IMR-90 (cell line): Measurements from ENCODE around the gene SORCS1. TPM values are rescaled to one million over a fixed set of nuclear protein-coding genes. Genes with fewer than 3 reads are reported as not detected.

Experiments used
- ATAC-seq: fragments of 200-7000 bp; cut with Tn5 transposase; 2 replicates; pipeline ENCODE4 v1.9.1; 2020; ENCODE audit warnings: low read depth, mild to moderate bottlenecking, moderate library complexity
- BruUV-seq: library from RNA; stranded (reverse); fragments of 400-500 nt; replicated peaks from 2 replicates; lab custom pipeline; 2021; lab: Mats Ljungman, UMichigan
- CTCF ChIA-PET: fragments of 300-600 bp; formaldehyde crosslinking; extraction: SDS; loops from one replicate; lab custom pipeline; 2021; ENCODE audit warnings: antibody characterized with exemption; lab: Yijun Ruan, JAX
- POLR2A ChIA-PET: fragments of 300-600 bp; sonication (Branson Sonifier 250); formaldehyde crosslinking; loops from one replicate; lab custom pipeline; 2022; ENCODE audit warnings: antibody characterized with exemption; ENCODE audit not compliant: unreplicated experiment; lab: Charles Lee
- DNase-seq: peaks from one replicate; pipeline ENCODE4 v3.0.0; 2013
- H2AFZ ChIP-seq: replicated peaks from 2 replicates; pipeline ENCODE3; 2013; ENCODE audit warnings: low read length, mild to moderate bottlenecking; ENCODE audit not compliant: poor library complexity
- H2AK5ac ChIP-seq: 2 replicates; pipeline ENCODE4 v1.6.1; 2013; ENCODE audit warnings: low read depth, low read length, inconsistent platforms
- H2AK9ac ChIP-seq: replicated peaks from 2 replicates; pipeline ENCODE3; 2013; ENCODE audit warnings: mild to moderate bottlenecking, low read depth, low read length, moderate library complexity; ENCODE audit not compliant: poor library complexity
- H2BK120ac ChIP-seq: 2 replicates; pipeline ENCODE4 v1.6.1; 2013; ENCODE audit warnings: low read depth, low read length, inconsistent platforms
- H2BK15ac ChIP-seq: 3 replicates; pipeline ENCODE4 v1.6.1; 2013; ENCODE audit warnings: low read depth, low read length, inconsistent platforms
- H2BK20ac ChIP-seq: 2 replicates; pipeline ENCODE4 v1.6.1; 2013; ENCODE audit warnings: low read depth, mild to moderate bottlenecking, inconsistent platforms, low read length, moderate library complexity
- H2BK5ac ChIP-seq: 2 replicates; pipeline ENCODE4 v1.6.1; 2013; ENCODE audit warnings: mild to moderate bottlenecking, low read depth, low read length, inconsistent platforms; ENCODE audit not compliant: poor library complexity, severe bottlenecking
- H3K14ac ChIP-seq: replicated peaks from 2 replicates; pipeline ENCODE4 v1.6.1; 2013; ENCODE audit warnings: low read depth, low read length, inconsistent platforms
- H3K18ac ChIP-seq: 2 replicates; pipeline ENCODE4 v1.6.1; 2013; ENCODE audit warnings: low read depth, low read length, control low read depth
- H3K23ac ChIP-seq: 2 replicates; pipeline ENCODE4 v1.6.1; 2013; ENCODE audit warnings: low read depth, low read length, inconsistent platforms
- H3K27ac ChIP-seq: 2 replicates; pipeline ENCODE4 v1.5.1; 2013; ENCODE audit warnings: mild to moderate bottlenecking, control low read depth, low read length; ENCODE audit not compliant: insufficient read depth
- H3K27me3 ChIP-seq: 2 replicates; pipeline ENCODE4 v1.6.1; 2013; ENCODE audit warnings: low read length; ENCODE audit not compliant: control insufficient read depth, insufficient read depth
- H3K36me3 ChIP-seq: 2 replicates; pipeline ENCODE4 v1.6.1; 2013; ENCODE audit warnings: low read length, mixed read lengths; ENCODE audit not compliant: control insufficient read depth, insufficient read depth
- H3K4ac ChIP-seq: 2 replicates; pipeline ENCODE4 v1.6.1; 2013; ENCODE audit warnings: low read depth, low read length, inconsistent platforms
- H3K4me1 ChIP-seq: 2 replicates; pipeline ENCODE4 v1.6.1; 2013; ENCODE audit warnings: low read length, mixed read lengths; ENCODE audit not compliant: control insufficient read depth, insufficient read depth
- H3K4me2 ChIP-seq: 2 replicates; pipeline ENCODE4 v1.6.1; 2013; ENCODE audit warnings: low read depth, mild to moderate bottlenecking, control low read depth, low read length, moderate library complexity
- H3K4me3 ChIP-seq: 2 replicates; pipeline ENCODE4 v1.5.1; 2013; ENCODE audit warnings: low read depth, mild to moderate bottlenecking, control low read depth, low read length, moderate library complexity; ENCODE audit not compliant: insufficient read depth
- H3K56ac ChIP-seq: 2 replicates; pipeline ENCODE4 v1.6.1; 2013; ENCODE audit warnings: low read length, inconsistent platforms; ENCODE audit not compliant: insufficient read depth; ENCODE audit errors: extremely low read depth
- H3K79me1 ChIP-seq, 2 experiments: 2 replicates each; pipeline ENCODE4 v1.6.1; 2013; ENCODE audit warnings: low read length in 2 of 2, inconsistent platforms in 1 of 2, low read depth in 1 of 2
- H3K9ac ChIP-seq: 2 replicates; pipeline ENCODE4 v1.6.1; 2013; ENCODE audit warnings: low read depth, low read length, control low read depth
- H3K9me1 ChIP-seq: 2 replicates; pipeline ENCODE4 v1.6.1; 2013; ENCODE audit warnings: low read length, inconsistent platforms; ENCODE audit not compliant: insufficient read depth
- H3K9me3 ChIP-seq: 2 replicates; pipeline ENCODE4 v1.6.1; 2013; ENCODE audit warnings: low read length; ENCODE audit not compliant: control insufficient read depth, insufficient read depth
- H4K20me1 ChIP-seq: 2 replicates; pipeline ENCODE4 v1.6.1; 2013; ENCODE audit warnings: low read length, inconsistent platforms; ENCODE audit not compliant: insufficient read depth
- H4K5ac ChIP-seq: 2 replicates; pipeline ENCODE4 v1.6.1; 2013; ENCODE audit warnings: mild to moderate bottlenecking, low read depth, low read length, control low read depth
- H4K8ac ChIP-seq, 2 experiments: 2 replicates each; pipeline ENCODE4 v1.6.1; 2013; ENCODE audit warnings: low read depth in 2 of 2, low read length in 2 of 2, control low read depth in 1 of 2, inconsistent platforms in 1 of 2
- H4K91ac ChIP-seq: 2 replicates; pipeline ENCODE4 v1.6.1; 2013; ENCODE audit warnings: low read depth, low read length, inconsistent platforms; ENCODE audit not compliant: insufficient read depth
- BHLHE40 ChIP-seq: fragments of 150-350 bp; IDR thresholded peaks from 2 replicates; pipeline ENCODE4 v1.6.1; 2016; ENCODE audit warnings: mild to moderate bottlenecking, low read depth, low read length
- CEBPB ChIP-seq: IDR thresholded peaks from 2 replicates; pipeline ENCODE4 v1.6.1; 2012; ENCODE audit warnings: low read depth, low read length, improper control_type of control experiment
- CHD1 ChIP-seq: IDR thresholded peaks from 2 replicates; pipeline ENCODE4 v1.6.1; 2012; ENCODE audit warnings: low read depth, low read length, improper control_type of control experiment
- CTCF ChIP-seq: conservative IDR thresholded peaks from 2 replicates; pipeline ENCODE4 v1.5.1; 2012; ENCODE audit warnings: mild to moderate bottlenecking, low read depth, low read length, improper control_type of control experiment
- ELK1 ChIP-seq: fragments of 150-350 bp; IDR thresholded peaks from 2 replicates; pipeline ENCODE4 v1.6.1; 2016; ENCODE audit warnings: low read depth, mild to moderate bottlenecking, low read length, moderate library complexity, borderline replicate concordance
- MAFK ChIP-seq: IDR thresholded peaks from 2 replicates; pipeline ENCODE4 v1.6.1; 2012; ENCODE audit warnings: low read depth, low read length, improper control_type of control experiment
- MAZ ChIP-seq: IDR thresholded peaks from 2 replicates; pipeline ENCODE4 v1.6.1; 2012; ENCODE audit warnings: low read depth, mild to moderate bottlenecking, low read length, improper control_type of control experiment, moderate library complexity, borderline replicate concordance
- MXI1 ChIP-seq: IDR thresholded peaks from 2 replicates; pipeline ENCODE4 v1.6.1; 2012; ENCODE audit warnings: low read depth, mild to moderate bottlenecking, low read length, moderate library complexity, borderline replicate concordance
- NFE2L2 ChIP-seq: fragments of 150-350 bp; IDR thresholded peaks from 2 replicates; pipeline ENCODE4 v1.6.1; 2016; ENCODE audit warnings: low read depth, mild to moderate bottlenecking, low read length
- POLR2A ChIP-seq: IDR thresholded peaks from 2 replicates; pipeline ENCODE4 v1.6.1; 2012; ENCODE audit warnings: mild to moderate bottlenecking, low read depth, low read length
- RAD21 ChIP-seq: IDR thresholded peaks from 2 replicates; pipeline ENCODE4 v1.6.1; 2012; ENCODE audit warnings: low read length, improper control_type of control experiment
- RCOR1 ChIP-seq: IDR thresholded peaks from 2 replicates; pipeline ENCODE4 v1.6.1; 2012; ENCODE audit warnings: mild to moderate bottlenecking, low read length, improper control_type of control experiment; ENCODE audit not compliant: insufficient replicate concordance
- RFX5 ChIP-seq: IDR thresholded peaks from 2 replicates; pipeline ENCODE4 v1.8.0; 2012; ENCODE audit warnings: low read depth, mild to moderate bottlenecking, low read length, moderate library complexity
- SMC3 ChIP-seq: fragments of 150-350 bp; IDR thresholded peaks from 2 replicates; pipeline ENCODE4 v1.6.1; 2016; ENCODE audit warnings: low read depth, mild to moderate bottlenecking, antibody characterized with exemption, low read length, moderate library complexity
- USF2 ChIP-seq: fragments of 150-350 bp; IDR thresholded peaks from 2 replicates; pipeline ENCODE4 v1.6.1; 2017; ENCODE audit warnings: mild to moderate bottlenecking, antibody characterized with exemption, low read length, low read depth
- WGBS, 2 experiments: methylation state at CpG; one replicate each; pipeline versions ENCODE4 v1.1.5 to v1.1.7; 2013; ENCODE audit warnings: missing lambda C conversion rate in 2 of 2; ENCODE audit not compliant: insufficient read length in 1 of 2; ENCODE audit errors: extremely low coverage in 2 of 2; 5-methylcytosine and 5-hydroxymethylcytosine counted together
- dilution Hi-C: fragments of 300-500 bp; cut with HindIII; formaldehyde crosslinking; loops from one replicate; pipeline ENCODE4 v1.14.3; 2018; ENCODE audit warnings: low sequenced_read_pairs; ENCODE audit not compliant: unreplicated experiment
- in situ Hi-C: fragments of 300-500 bp; cut with MboI; formaldehyde crosslinking; loops from 3 replicates; pipeline ENCODE4 v1.14.3; 2019; ENCODE audit warnings: low sequenced_read_pairs, inconsistent platforms, mixed read lengths
- intact Hi-C: fragments of 100-400 bp; cut with micrococcal nuclease; formaldehyde crosslinking; loops from 2 replicates; pipeline ENCODE4 v1.10.0; 2022
- polyA plus RNA-seq, 3 experiments: library from polyadenylated mRNA; depleted of rRNA; stranded (reverse); fragments of >200 nt; gene quantifications; 2 replicates each; pipeline ENCODE4 v1.2.3, GENCODE V29; 2012; ENCODE audit warnings: low replicate concordance in 1 of 3
- total RNA-seq: library from RNA; depleted of rRNA; stranded (reverse); fragments of >200 nt; gene quantifications from 2 replicates; pipeline ENCODE4 v1.2.3, GENCODE V29; 2012

The SORCS1 gene
- total and polyA plus RNA-seq, 2 of the 4 experiments (the other 2 are of a cell fraction), result under 0.01 TPM; not detected in 1

- H2BK120ac ChIP-seq, result no peak overlapping the region
- H3K27me3 ChIP-seq, result no peaks in the 10 kb centered on the region
- WGBS, 2 experiments, result no CpG with 5 or more reads among the region's 3 CpGs
- H3K4me1 ChIP-seq, result no peaks in the 10 kb centered on the region
- H3K79me1 ChIP-seq, result no peaks in the 10 kb centered on the region
- no peak overlapping the region for H3K4me3 ChIP-seq
- H3K18ac ChIP-seq, result no peak overlapping the region
- H4K5ac ChIP-seq, result no peak overlapping the region
- H3K9ac ChIP-seq, result no peak overlapping the region
- H2BK5ac ChIP-seq, result no peak overlapping the region
- H3K56ac ChIP-seq, result no peak overlapping the region
- no TSS peak for BruUV-seq
- no peak overlapping the region for H2AFZ ChIP-seq
- ChIA-PET CTCF (no interaction called here), POLR2A (no interaction called here)
- no peak for ATAC-seq
- no peak overlapping the region for H2BK15ac ChIP-seq
- H3K9me3 ChIP-seq, result no peaks in the 10 kb centered on the region
- no peak overlapping the region for H3K4me2 ChIP-seq
- no peak overlapping the region for H2AK9ac ChIP-seq
- DNase-seq, result no peak
- no peak overlapping the region for H4K8ac ChIP-seq
- intact Hi-C loops (no loop called here), in situ Hi-C loops (no loop called here), dilution Hi-C loops (no loop called here)
- TF ChIP-seq MAFK (no peak), ELK1 (no peak), RAD21 (no peak), MXI1 (no peak), SMC3 (no peak), BHLHE40 (no peak), RCOR1 (no peak), NFE2L2 (no peak), POLR2A (no peak), RFX5 (no peak), CHD1 (no peak), CEBPB (no peak), USF2 (no peak), CTCF (no peak), MAZ (no peak)
- no peak overlapping the region for H3K23ac ChIP-seq
- no peak overlapping the region for H3K27ac ChIP-seq
- no peaks in the 10 kb centered on the region for H4K20me1 ChIP-seq
- H4K91ac ChIP-seq, result no peak overlapping the region
- H2BK20ac ChIP-seq, result no peak overlapping the region
- no peak overlapping the region for H3K4ac ChIP-seq
- H3K36me3 ChIP-seq, result no peaks in the 10 kb centered on the region
- no peaks in the 10 kb centered on the region for H3K9me1 ChIP-seq
- no peak overlapping the region for H3K14ac ChIP-seq
- H2AK5ac ChIP-seq, result no peak overlapping the region
These were observed 504.0 kb downstream of the SORCS1 start for GRCh38 chr10:106660550-106660949.
